ENCODE measurements around the gene UBE2G2. TPM values are rescaled to one million over a fixed set of nuclear protein-coding genes. Genes with fewer than 3 reads are reported as not detected.

UBE2G2 gene
- total and polyA plus RNA-seq, 2 of the 4 experiments (the other 2 are of a cell fraction), result 65.4 to 91.7 TPM

GRCh38 chr21:44751799-44752636 is 49.6 kb downstream of the UBE2G2 start:
- Histone ChIP-seq H3K27ac (ENCODE audit: insufficient read depth, low read length) (no peak overlapping the region), H2BK120ac (ENCODE audit: low read depth, low read length) (no peak overlapping the region), H4K91ac (ENCODE audit: insufficient read depth, low read depth, low read length) (no peak overlapping the region), H3K36me3 (ENCODE audit: control insufficient read depth, insufficient read depth, low read length) (no peaks in the 10 kb centered on the region), H2AFZ (replicated peaks; ENCODE audit: low read length, poor library complexity) (no peak overlapping the region), H3K9ac (ENCODE audit: low read depth, low read length) (no peak overlapping the region), H3K56ac (ENCODE audit: extremely low read depth, insufficient read depth, low read length) (no peak overlapping the region), H4K20me1 (ENCODE audit: insufficient read depth, low read length) (no peaks in the 10 kb centered on the region), H2BK15ac (ENCODE audit: low read depth, low read length) (no peak overlapping the region), H2AK5ac (ENCODE audit: low read depth, low read length) (no peak overlapping the region), H3K4me1 (ENCODE audit: control insufficient read depth, insufficient read depth, low read length) (no peaks in the 10 kb centered on the region), H2BK5ac (ENCODE audit: low read depth, low read length, poor library complexity, severe bottlenecking) (no peak overlapping the region), H3K4ac (ENCODE audit: low read depth, low read length) (no peak overlapping the region), H4K5ac (ENCODE audit: low read depth, low read length) (no peak overlapping the region), H3K14ac (replicated peaks; ENCODE audit: low read depth, low read length) (no peak overlapping the region), H3K18ac (ENCODE audit: low read depth, low read length) (no peak overlapping the region), H2BK20ac (ENCODE audit: low read depth, low read length) (no peak overlapping the region), H2AK9ac (replicated peaks; ENCODE audit: low read depth, low read length, poor library complexity) (no peak overlapping the region), H3K4me3 (ENCODE audit: insufficient read depth, low read depth, low read length) (no peak overlapping the region), H3K9me1 (ENCODE audit: insufficient read depth, low read length) (peaks cover 2% of the 10 kb centered on the region; the same call in 1 of the 2 replicates), H3K4me2 (ENCODE audit: low read depth, low read length) (no peak overlapping the region), H3K79me1 (ENCODE audit: low read depth in 1 of 2, low read length in 2 of 2) (no peaks in the 10 kb centered on the region), H3K23ac (ENCODE audit: low read depth, low read length) (no peak overlapping the region), H3K9me3 (ENCODE audit: control insufficient read depth, insufficient read depth, low read length) (peaks cover 3% of the 10 kb centered on the region; the same call in 1 of the 2 replicates), H3K27me3 (ENCODE audit: control insufficient read depth, insufficient read depth, low read length) (peaks cover 36% of the 10 kb centered on the region), H4K8ac (ENCODE audit: low read depth in 2 of 2, low read length in 2 of 2) (no peak overlapping the region)
- in situ Hi-C loops (cut with MboI; ENCODE audit: low sequenced_read_pairs) (no loop called here), intact Hi-C loops (cut with micrococcal nuclease) (no loop called here), dilution Hi-C loops (cut with HindIII; ENCODE audit: low sequenced_read_pairs, unreplicated experiment) (no loop called here)
- ATAC-seq (ENCODE audit: low read depth), result no peak
- WGBS, 2 experiments (ENCODE audit: extremely low coverage in 2 of 2, insufficient read length in 1 of 2), result 69% methylated on average over 11 of the region's 34 CpGs; no CpG with 5 or more reads in 1 of the 2 experiments
- DNase-seq, result no peak
- CTCF ChIA-PET, result no interaction called here
- POLR2A ChIA-PET (ENCODE audit: unreplicated experiment), result no interaction called here
- no TSS peak for BruUV-seq (replicated peaks)
- TF ChIP-seq MAFK (IDR thresholded peaks at IDR 0.05; ENCODE audit: low read depth, low read length), result no peak
- no peak for TF ChIP-seq POLR2A (IDR thresholded peaks at IDR 0.05; ENCODE audit: low read depth, low read length)
- no peak for TF ChIP-seq NFE2L2 (IDR thresholded peaks at IDR 0.05; ENCODE audit: low read depth, low read length)
- TF ChIP-seq BHLHE40 (IDR thresholded peaks at IDR 0.05; ENCODE audit: low read depth, low read length), result no peak
- no peak for TF ChIP-seq CHD1 (IDR thresholded peaks at IDR 0.05; ENCODE audit: low read depth, low read length)
- no peak for TF ChIP-seq CEBPB (IDR thresholded peaks at IDR 0.05; ENCODE audit: low read depth, low read length)
- no peak for TF ChIP-seq MAZ (IDR thresholded peaks at IDR 0.05; ENCODE audit: borderline replicate concordance, low read depth, low read length)
- TF ChIP-seq MXI1 (IDR thresholded peaks at IDR 0.05; ENCODE audit: borderline replicate concordance, low read depth, low read length), result no peak
- TF ChIP-seq RCOR1 (IDR thresholded peaks at IDR 0.05; ENCODE audit: insufficient replicate concordance, low read length), result no peak
- TF ChIP-seq USF2 (IDR thresholded peaks at IDR 0.05; ENCODE audit: low read depth, low read length), result no peak
- TF ChIP-seq ELK1 (IDR thresholded peaks at IDR 0.05; ENCODE audit: borderline replicate concordance, low read depth, low read length), result no peak
- no peak for TF ChIP-seq SMC3 (IDR thresholded peaks at IDR 0.05; ENCODE audit: low read depth, low read length)
- TF ChIP-seq RAD21 (IDR thresholded peaks at IDR 0.05; ENCODE audit: low read length), result no peak
- no peak for TF ChIP-seq CTCF (conservative IDR thresholded peaks at IDR 0.05; ENCODE audit: low read depth, low read length)
- no peak for TF ChIP-seq RFX5 (IDR thresholded peaks at IDR 0.05; ENCODE audit: low read depth, low read length)
